Right lobe of liver (tissue), 6 donors: ENCODE results near the gene BAIAP2. TPM values are rescaled to one million over a fixed set of nuclear protein-coding genes. Genes with fewer than 3 reads are reported as not detected.

Experiments used
- ATAC-seq, 4 donors: fragments of 200-7000 bp; cut with Tn5 transposase; one replicate each; pipeline ENCODE4 v1.9.1; 2020; ENCODE audit warnings: mild to moderate bottlenecking in 4 of 4, moderate library complexity in 4 of 4
- DNase-seq, 3 donors: peaks; one replicate each; pipeline ENCODE4 v3.0.0-alpha.2; 2020
- H3K27ac ChIP-seq, 3 donors: fragments of 200-600 bp; one replicate each; pipeline ENCODE4 v1.8.0; 2022
- H3K27me3 ChIP-seq, 2 donors: fragments of 200-600 bp; one replicate each; pipeline ENCODE4 v1.8.0; 2022
- H3K36me3 ChIP-seq, 4 donors: fragments of 200-600 bp; sonication (generic) in 1 of 4; one replicate each; pipeline versions ENCODE4 v1.5.1 to v1.8.0; 2017 to 2022; ENCODE audit warnings: control low read depth in 1 of 4
- H3K4me1 ChIP-seq, 4 donors: fragments of 200-600 bp; sonication (generic) in 1 of 4; one replicate each; pipeline versions ENCODE4 v1.5.1 to v1.8.0; 2017 to 2022; ENCODE audit warnings: control low read depth in 1 of 4
- H3K4me3 ChIP-seq, 3 donors: fragments of 200-600 bp; one replicate each; pipeline ENCODE4 v1.8.0; 2022
- H3K9me3 ChIP-seq, 4 donors: fragments of 200-600 bp; sonication (generic) in 1 of 4; one replicate each; pipeline versions ENCODE4 v1.5.1 to v1.8.0; 2017 to 2022; ENCODE audit warnings: control low read depth in 1 of 4
- CTCF ChIP-seq, 4 donors: fragments of 200-600 bp in 3 of 4; fragments of 450-650 bp in 1 of 4; IDR thresholded peaks; one replicate each; pipeline versions ENCODE4 v1.5.1 to v1.8.0; 2016 to 2022; ENCODE audit warnings: antibody characterized with exemption in 4 of 4, mild to moderate bottlenecking in 2 of 4
- POLR2A ChIP-seq: fragments of 450-650 bp; IDR thresholded peaks from one replicate; pipeline ENCODE4 v1.6.1; 2017; ENCODE audit warnings: antibody characterized with exemption, mild to moderate bottlenecking
- WGBS: methylation state at CpG from one replicate; pipeline ENCODE4 v1.1.6; 2018; ENCODE audit warnings: low coverage, low lambda C conversion rate; ENCODE audit not compliant: insufficient coverage; ENCODE audit errors: missing lambda C conversion rate; 5-methylcytosine and 5-hydroxymethylcytosine counted together
- intact Hi-C, 2 donors: fragments of 100-400 bp; cut with DNase I; formaldehyde crosslinking; loops; one replicate each; pipeline versions ENCODE4 v1.11.2 to v1.14.1; 2022
- total RNA-seq, 6 experiments: library from RNA; depleted of rRNA in 2 of 6; stranded (reverse); fragments of >200 nt in 2 of 6; fragmentation: NEBNext Ultra II Directional in 3 of 6; extraction: Animal tissue kit (Norgen Biotek cat#: 25700) in 3 of 6; gene quantifications; one replicate each; pipeline versions ENCODE4 v1.1.0 to v1.2.4, GENCODE V29; 2016 to 2023
- donor health status: DM: no; HTN: yes; CAD: no.
- donor health status: DM: no; HTN: no; CAD: no.
- donor health status: DM: no; HTN: no; CAD: no.
- donor health status: DM: no; HTN: yes; CAD: no.
- donor health status: DM: no; HTN: yes; CAD: no.

BAIAP2 gene
- total RNA-seq, 6 experiments from 2014 or later, result 46.6 to 139 (median 63.3) TPM

- peak overlapping the region; percentile 55 to 63 (median 62) for H3K27ac ChIP-seq
- no peak for TF ChIP-seq CTCF (IDR thresholded peaks at IDR 0.05)
- TF ChIP-seq POLR2A, result no peak
- no peaks in the 10 kb centered on the region for H3K27me3 ChIP-seq
- peaks cover 0 to 52% (median 26%) of the 10 kb centered on the region in 4 donors for H3K4me1 ChIP-seq
- DNase-seq (peak; percentile 75 to 78 (median 78)), ATAC-seq (peak; percentile 19 to 54 (median 51))
- peaks cover 0 to 12% (median 0%) of the 10 kb centered on the region in 4 donors for H3K36me3 ChIP-seq
- H3K9me3 ChIP-seq, result no peaks in the 10 kb centered on the region
- no peak overlapping the region for H3K4me3 ChIP-seq
- WGBS, result no CpG with 5 or more reads among the region's 13 CpGs
- intact Hi-C loops, result loop anchor here in 1 of 2 donors (10.0 kb wide), 1 partner anchor 73 kb away; no protein-coding TSS in a partner anchor
Measured at GRCh38 chr17:81097943-81098308, 63.0 kb downstream of the BAIAP2 start.

GRCh38 chr17:81099888-81100287, 64.9 kb downstream of the BAIAP2 start:
- ATAC-seq (no peak), DNase-seq (no peak)
- Histone ChIP-seq H3K9me3 (no peaks in the 10 kb centered on the region), H3K4me3 (no peak overlapping the region), H3K4me1 (peaks cover 0 to 46% (median 21%) of the 10 kb centered on the region in 4 donors), H3K27ac (peak overlapping the region in 1 of 3 donors; percentile 57), H3K27me3 (no peaks in the 10 kb centered on the region), H3K36me3 (peaks cover 0 to 29% (median 7%) of the 10 kb centered on the region in 4 donors)
- WGBS, result 100% methylated on average over 1 of the region's 23 CpGs
- intact Hi-C loops, result loop anchor here (5.0 to 10.0 kb wide), 3 partner anchors 75 to 105 kb away; partner anchors contain the start of gene CHMP6 (in 1 of the 2)
- TF ChIP-seq POLR2A, result no peak
- no peak for TF ChIP-seq CTCF (IDR thresholded peaks at IDR 0.05)

GRCh38 chr17:81100668-81101067, 65.7 kb downstream of the BAIAP2 start:
- WGBS, result 93% methylated on average over 5 of the region's 10 CpGs
- intact Hi-C loops, result loop anchor here in 1 of 2 donors (5.0 to 10.0 kb wide), 2 partner anchors 78 to 106 kb away; partner anchors contain the start of gene CHMP6
- ATAC-seq, result no peak
- Histone ChIP-seq H3K27me3 (no peaks in the 10 kb centered on the region), H3K4me3 (no peak overlapping the region), H3K27ac (peak overlapping the region in 2 of 3 donors; percentile 41 to 57), H3K36me3 (peaks cover 0 to 36% (median 13%) of the 10 kb centered on the region in 4 donors), H3K4me1 (peaks cover 0 to 39% (median 17%) of the 10 kb centered on the region in 4 donors), H3K9me3 (no peaks in the 10 kb centered on the region)
- no peak for DNase-seq
- TF ChIP-seq POLR2A (no peak), CTCF (IDR thresholded peaks at IDR 0.05) (no peak)

GRCh38 chr17:81101614-81102306, 66.8 kb downstream of the BAIAP2 start:
- TF ChIP-seq POLR2A (no peak), CTCF (IDR thresholded peaks at IDR 0.05) (peak in 3 of 4 donors; percentile 100)
- peak; percentile 83 to 91 (median 85) for ATAC-seq

More at GRCh38 chr17:81101614-81102306, 66.8 kb downstream of the BAIAP2 start:
- peak; percentile 90 to 94 (median 93) for DNase-seq
- Histone ChIP-seq H3K27ac (peak overlapping the region in 2 of 3 donors; percentile 41 to 57), H3K27me3 (no peaks in the 10 kb centered on the region), H3K36me3 (peaks cover 0 to 46% (median 18%) of the 10 kb centered on the region in 4 donors), H3K4me3 (no peak overlapping the region), H3K9me3 (no peaks in the 10 kb centered on the region), H3K4me1 (peaks cover 0 to 31% (median 14%) of the 10 kb centered on the region in 4 donors)
- intact Hi-C loops, result loop anchor here in 1 of 2 donors (5.0 to 10.0 kb wide), 2 partner anchors 79 to 107 kb away; partner anchors contain the start of gene CHMP6
- 7% methylated on average over 3 of the region's 33 CpGs for WGBS
